GM19351 (cell line): ENCODE results near the gene PBX1.
"Not testable (repeated sequence)": the region's sequence is repeated elsewhere in the genome, so short reads cannot be mapped to it uniquely, and the experiment has no call there.

Source experiments
- ATAC-seq: cut with Tn5 transposase; IDR thresholded peaks from one replicate; pipeline ENCODE4 v1.9.1; 2021; ENCODE audit warnings: mild to moderate bottlenecking, moderate library complexity; ENCODE audit not compliant: unreplicated experiment

Gene PBX1

GRCh38 chr1:164589408-164589807 lies 30.4 kb downstream of the PBX1 start:
- ATAC-seq: no peak

GRCh38 chr1:164589961-164590507 lies 31.1 kb downstream of the PBX1 start:
- ATAC-seq: no peak

GRCh38 chr1:164590592-164590991 lies 31.6 kb downstream of the PBX1 start:
- ATAC-seq: no peak

GRCh38 chr1:164591858-164592257 lies 32.9 kb downstream of the PBX1 start:
- no peak for ATAC-seq

- no peak for ATAC-seq
Measured at GRCh38 chr1:164592634-164593033, 33.6 kb downstream of the PBX1 start.

- no peak for ATAC-seq
Measured at GRCh38 chr1:164595212-164595611, 36.2 kb downstream of the PBX1 start.

GRCh38 chr1:164596172-164596571 lies 37.2 kb downstream of the PBX1 start:
- no peak for ATAC-seq

GRCh38 chr1:164598719-164599118 lies 39.7 kb downstream of the PBX1 start:
- no peak for ATAC-seq

- no peak for ATAC-seq
Measured at GRCh38 chr1:164599272-164599671, 40.3 kb downstream of the PBX1 start.

- no peak for ATAC-seq
Measured at GRCh38 chr1:164601399-164602100, 42.6 kb downstream of the PBX1 start.

GRCh38 chr1:164602101-164602422 lies 43.1 kb downstream of the PBX1 start:
- no peak for ATAC-seq

GRCh38 chr1:164602480-164603093 lies 43.6 kb downstream of the PBX1 start:
- ATAC-seq: no peak

GRCh38 chr1:164603805-164604204 lies 44.8 kb downstream of the PBX1 start:
- not testable (repeated sequence) for ATAC-seq

- ATAC-seq: no peak
Measured at GRCh38 chr1:164604541-164604940, 45.6 kb downstream of the PBX1 start.

GRCh38 chr1:164605254-164606091 lies 46.5 kb downstream of the PBX1 start:
- no peak for ATAC-seq

- no peak for ATAC-seq
Measured at GRCh38 chr1:164607351-164607750, 48.4 kb downstream of the PBX1 start.

GRCh38 chr1:164608651-164609057 lies 49.7 kb downstream of the PBX1 start:
- no peak for ATAC-seq

- no peak for ATAC-seq
Measured at GRCh38 chr1:164609089-164609488, 50.1 kb downstream of the PBX1 start.

GRCh38 chr1:164610538-164611222 lies 51.7 kb downstream of the PBX1 start:
- no peak for ATAC-seq

GRCh38 chr1:164611754-164612642 lies 53.0 kb downstream of the PBX1 start:
- ATAC-seq: no peak
